GM19351 (cell line): ENCODE measurements around the gene ABCB10.
A peak's percentile ranks its signal among the peaks of the same experiment; 100 is the strongest.
"Not testable (repeated sequence)": the region's sequence is repeated elsewhere in the genome, so short reads cannot be mapped to it uniquely, and the experiment has no call there.

Experiments
- ATAC-seq: cut with Tn5 transposase; IDR thresholded peaks from one replicate; pipeline ENCODE4 v1.9.1; 2021; ENCODE audit warnings: mild to moderate bottlenecking, moderate library complexity; ENCODE audit not compliant: unreplicated experiment

ABCB10 gene

GRCh38 chr1:229574679-229575442 is 16.4 kb upstream of the ABCB10 start:
- no peak for ATAC-seq

- no peak for ATAC-seq
These were observed 13.8 kb upstream of the ABCB10 start for GRCh38 chr1:229572286-229572685.

- no peak for ATAC-seq
These were observed 12.5 kb upstream of the ABCB10 start for GRCh38 chr1:229570891-229571516.

- no peak for ATAC-seq
These were observed 11.8 kb upstream of the ABCB10 start for GRCh38 chr1:229570305-229570704.

GRCh38 chr1:229567109-229567868 is 8.8 kb upstream of the ABCB10 start:
- no peak for ATAC-seq

- no peak for ATAC-seq
These were observed 5.2 kb upstream of the ABCB10 start for GRCh38 chr1:229563701-229564100.

- no peak for ATAC-seq
These were observed 4.7 kb upstream of the ABCB10 start for GRCh38 chr1:229563241-229563640.

GRCh38 chr1:229562686-229563085 is 4.2 kb upstream of the ABCB10 start:
- ATAC-seq, result no peak

GRCh38 chr1:229561141-229561540 is 2.6 kb upstream of the ABCB10 start:
- ATAC-seq, result no peak

GRCh38 chr1:229560124-229560523 is 1.6 kb upstream of the ABCB10 start:
- not testable (repeated sequence) for ATAC-seq

GRCh38 chr1:229559336-229559801 is 862 bp upstream of the ABCB10 start:
- ATAC-seq, result not testable (repeated sequence)

- peak; percentile 26 for ATAC-seq
These were observed 543 bp downstream of the ABCB10 start for GRCh38 chr1:229557913-229558414.

- ATAC-seq, result peak; percentile 17
These were observed 1.2 kb downstream of the ABCB10 start for GRCh38 chr1:229557200-229557850.

GRCh38 chr1:229554886-229555621 is 3.5 kb downstream of the ABCB10 start:
- no peak for ATAC-seq

- no peak for ATAC-seq
These were observed 4.8 kb downstream of the ABCB10 start for GRCh38 chr1:229553621-229554130.

GRCh38 chr1:229552732-229553131 is 5.8 kb downstream of the ABCB10 start:
- no peak for ATAC-seq

- ATAC-seq, result no peak
These were observed 7.5 kb downstream of the ABCB10 start for GRCh38 chr1:229550812-229551567.

GRCh38 chr1:229547542-229547941 is 11.0 kb downstream of the ABCB10 start:
- ATAC-seq, result no peak

GRCh38 chr1:229544587-229544986 is 13.9 kb downstream of the ABCB10 start:
- no peak for ATAC-seq
